Uterus (tissue), 2 donors: ENCODE measurements around the gene CCSER2.

Source experiments
- POLR2A ChIP-seq, 2 donors: fragments of 450-650 bp; IDR thresholded peaks; one replicate each; pipeline ENCODE4 v1.6.1; 2016; ENCODE audit warnings: antibody characterized with exemption in 2 of 2, mild to moderate bottlenecking in 1 of 2, moderate library complexity in 1 of 2
- TF ChIP-seq, protein P1 (sequence below), 4 experiments: fragments of 200-600 bp in 2 of 4; fragments of 450-650 bp in 2 of 4; sonication (generic) in 2 of 4; IDR thresholded peaks; one replicate each; pipeline ENCODE4 v1.5.1; 2016 to 2019; ENCODE audit warnings: antibody characterized with exemption in 4 of 4, mild to moderate bottlenecking in 2 of 4, moderate library complexity in 1 of 4

DNA sequence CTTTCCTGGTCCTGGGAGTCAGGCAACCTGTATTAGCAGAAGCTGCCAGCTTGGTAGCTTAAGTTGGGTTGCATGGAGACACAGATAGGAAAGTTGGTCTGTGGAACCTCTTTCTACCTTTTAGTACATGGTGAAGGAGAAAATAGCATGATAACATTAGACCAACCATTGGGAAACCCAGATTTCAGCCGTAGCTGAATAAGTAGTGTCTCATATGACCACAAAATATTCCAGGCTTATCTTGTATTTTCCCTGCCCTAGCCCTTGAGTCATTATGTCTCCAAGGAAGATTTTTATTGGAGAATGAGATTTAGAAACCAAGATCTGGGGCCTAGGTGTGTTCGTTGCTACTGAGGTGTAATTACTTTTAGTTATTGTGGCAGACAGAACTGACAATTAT lies 67.2 kb downstream of the CCSER2 start:
- TF ChIP-seq, protein P1, sequence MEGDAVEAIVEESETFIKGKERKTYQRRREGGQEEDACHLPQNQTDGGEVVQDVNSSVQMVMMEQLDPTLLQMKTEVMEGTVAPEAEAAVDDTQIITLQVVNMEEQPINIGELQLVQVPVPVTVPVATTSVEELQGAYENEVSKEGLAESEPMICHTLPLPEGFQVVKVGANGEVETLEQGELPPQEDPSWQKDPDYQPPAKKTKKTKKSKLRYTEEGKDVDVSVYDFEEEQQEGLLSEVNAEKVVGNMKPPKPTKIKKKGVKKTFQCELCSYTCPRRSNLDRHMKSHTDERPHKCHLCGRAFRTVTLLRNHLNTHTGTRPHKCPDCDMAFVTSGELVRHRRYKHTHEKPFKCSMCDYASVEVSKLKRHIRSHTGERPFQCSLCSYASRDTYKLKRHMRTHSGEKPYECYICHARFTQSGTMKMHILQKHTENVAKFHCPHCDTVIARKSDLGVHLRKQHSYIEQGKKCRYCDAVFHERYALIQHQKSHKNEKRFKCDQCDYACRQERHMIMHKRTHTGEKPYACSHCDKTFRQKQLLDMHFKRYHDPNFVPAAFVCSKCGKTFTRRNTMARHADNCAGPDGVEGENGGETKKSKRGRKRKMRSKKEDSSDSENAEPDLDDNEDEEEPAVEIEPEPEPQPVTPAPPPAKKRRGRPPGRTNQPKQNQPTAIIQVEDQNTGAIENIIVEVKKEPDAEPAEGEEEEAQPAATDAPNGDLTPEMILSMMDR (IDR thresholded peaks at IDR 0.05), result no peak
- no peak for TF ChIP-seq POLR2A (IDR thresholded peaks at IDR 0.05)
